ENCODE results near the gene KRT17.
"Not testable (repeated sequence)": the region's sequence is repeated elsewhere in the genome, so short reads cannot be mapped to it uniquely, and the experiment has no call there.

KRT17 gene

DNA sequence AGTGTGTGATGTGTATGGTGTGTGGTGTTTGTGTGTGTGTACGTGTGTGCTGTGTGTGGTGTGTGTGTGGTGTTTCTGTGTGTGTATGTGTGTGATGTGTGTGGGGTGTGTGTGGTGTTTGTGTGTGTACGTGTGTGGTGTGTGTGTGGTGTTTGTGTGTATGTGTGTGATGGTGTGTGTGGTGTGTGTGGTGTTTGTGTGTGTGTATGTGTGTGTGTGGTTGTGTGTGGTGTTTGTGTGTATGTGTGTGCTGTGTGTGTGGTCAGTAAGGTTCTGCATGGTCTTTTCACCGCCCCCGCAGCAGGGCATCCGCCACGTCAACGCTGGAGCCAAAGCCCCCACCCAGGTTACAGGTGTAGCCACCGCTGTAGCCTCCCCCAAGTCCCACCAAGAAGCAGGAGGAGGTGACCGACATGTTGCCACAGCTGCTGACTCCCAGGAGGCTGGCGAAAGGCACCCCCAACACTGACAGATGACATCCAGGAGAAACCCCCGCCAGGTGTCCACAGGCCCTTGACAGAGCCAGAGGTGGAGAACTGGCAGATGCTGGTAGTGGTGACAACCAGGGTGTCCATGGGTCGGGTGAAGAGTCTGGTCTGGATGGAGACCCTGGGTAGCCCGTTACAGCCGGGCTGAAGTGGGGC is 9.3 kb upstream of the KRT17 start:
- DNase-seq = no peak

DNA sequence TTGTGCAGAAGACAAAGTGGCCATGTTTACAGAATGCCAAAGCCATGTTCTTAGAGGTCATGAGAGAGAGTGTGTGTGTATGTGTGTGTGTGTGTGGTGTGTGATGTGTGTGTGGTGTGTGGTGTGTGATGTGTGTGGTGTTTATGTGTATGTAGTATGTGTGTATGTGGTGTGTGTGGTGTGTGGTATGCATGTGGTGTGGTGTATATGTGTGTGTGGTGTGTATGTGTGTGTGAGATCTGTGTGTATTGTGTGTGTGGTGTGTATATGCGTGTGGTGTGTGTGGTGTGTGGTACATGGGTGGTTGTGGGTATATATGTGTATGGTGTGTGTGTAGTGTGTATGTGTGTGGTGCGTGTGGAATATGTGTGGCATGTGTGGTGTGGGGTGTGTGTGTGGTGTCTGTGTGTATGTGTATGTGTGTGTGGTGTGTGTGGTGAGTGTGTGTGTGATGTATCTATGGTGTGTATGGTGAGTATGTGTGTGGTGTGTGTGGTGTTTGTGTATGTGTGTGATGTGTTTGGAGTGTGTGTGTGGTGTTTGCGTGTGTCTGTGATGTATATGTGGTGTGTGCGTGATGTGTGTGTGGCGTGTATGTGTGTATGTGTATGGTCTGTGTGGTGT is 8.2 kb upstream of the KRT17 start:
- DNase-seq = no peak

DNA sequence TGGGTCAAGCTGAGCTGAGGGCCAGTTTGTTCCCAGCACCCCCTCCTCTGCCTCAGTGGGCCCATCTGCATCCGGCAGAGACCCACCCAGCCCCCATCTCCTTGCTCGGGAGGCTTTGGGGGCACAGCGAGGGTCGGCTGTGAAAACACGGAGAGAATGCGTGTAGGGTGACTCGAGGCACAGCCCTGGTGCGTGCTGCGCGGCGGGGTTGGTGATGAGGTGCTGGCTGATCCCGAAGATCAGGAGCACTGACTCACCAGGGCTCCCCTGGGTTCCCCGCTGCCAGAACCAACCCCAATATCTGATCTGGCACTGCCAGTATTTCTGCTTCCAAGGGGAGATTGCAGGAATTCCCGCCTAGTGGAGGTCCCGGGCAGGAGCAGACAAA is 7.5 kb upstream of the KRT17 start:
- DNase-seq = no peak

DNA sequence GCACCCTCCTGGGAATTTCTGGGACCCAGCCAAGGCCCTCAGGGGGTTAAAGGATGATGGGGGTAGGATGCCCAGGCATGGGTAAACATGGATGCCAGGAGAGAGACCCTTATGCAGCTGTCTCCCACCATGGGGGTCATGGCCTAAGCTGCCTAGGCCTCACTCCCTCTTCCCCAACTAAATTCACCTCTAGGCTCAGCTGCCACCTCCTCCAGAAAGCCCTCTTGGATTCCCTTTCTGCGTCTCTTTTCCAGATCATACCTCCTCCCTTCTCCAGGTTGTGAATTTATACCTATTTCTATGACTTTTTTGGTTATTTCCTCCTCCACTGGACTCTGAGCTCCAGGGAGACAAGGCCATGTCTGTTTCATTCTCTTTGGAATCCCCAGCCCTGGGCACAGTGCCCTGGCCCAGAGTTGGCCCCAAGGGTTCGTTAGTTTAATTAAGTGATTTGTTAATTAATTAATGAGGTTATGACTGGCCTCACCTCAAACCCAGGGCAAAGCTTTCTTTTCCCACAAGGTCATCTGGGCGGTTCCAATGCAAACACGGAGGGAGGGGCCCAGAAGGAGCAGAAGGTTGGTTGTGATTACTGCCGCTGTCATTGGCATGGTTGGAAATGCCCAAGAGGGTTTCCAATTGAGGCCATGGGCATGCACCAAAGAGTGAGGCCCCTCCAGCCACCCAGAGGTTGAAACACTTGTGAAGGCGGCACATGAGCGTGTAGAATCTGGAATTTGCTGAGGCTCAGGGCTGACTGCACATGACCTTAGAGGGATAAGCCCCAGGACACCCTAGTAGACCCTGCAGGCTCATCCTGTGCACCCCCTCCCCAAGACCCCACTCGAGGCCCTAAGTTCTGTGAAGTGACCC is 6.9 kb upstream of the KRT17 start:
- no peak for DNase-seq

DNA sequence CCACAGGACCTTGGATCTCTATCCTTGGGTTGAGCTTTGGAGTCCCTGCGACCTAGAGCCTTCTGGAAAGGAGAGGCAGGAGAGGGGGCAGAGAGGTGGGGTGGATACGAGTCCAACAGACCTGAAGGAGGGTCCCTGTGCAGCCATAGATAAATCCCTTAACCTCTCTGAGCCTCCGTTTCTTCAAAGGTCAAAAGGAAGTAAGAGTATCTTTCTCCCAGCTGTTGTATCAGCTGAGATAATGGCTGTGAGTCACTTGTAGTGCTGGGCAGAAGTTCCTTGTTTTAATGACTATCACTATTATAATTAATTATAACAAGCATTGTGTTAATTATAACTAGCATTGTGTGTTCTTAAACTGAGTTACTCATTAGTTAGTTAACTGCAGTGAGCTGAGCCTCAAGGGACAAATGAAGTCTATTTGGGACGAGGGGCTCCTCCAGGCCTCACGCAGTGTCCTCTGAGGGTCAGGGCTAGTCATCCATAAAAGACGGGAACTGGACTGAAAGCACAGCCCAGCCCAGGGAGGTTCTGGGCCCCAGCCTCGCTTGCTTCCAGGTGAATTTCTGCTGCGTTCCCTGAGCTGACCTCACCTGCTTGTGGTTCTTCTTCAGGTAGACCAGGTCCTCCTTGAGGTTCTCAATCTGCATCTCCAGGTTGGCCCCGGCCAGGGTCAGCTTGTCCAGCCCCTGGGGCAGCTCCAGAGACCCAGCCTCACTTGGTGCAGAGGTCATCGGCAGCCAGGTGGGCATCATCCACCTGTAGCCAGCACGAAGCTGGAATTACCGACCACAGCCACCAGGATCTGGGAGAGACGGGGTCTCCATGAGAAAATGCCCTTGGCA is 5.7 kb upstream of the KRT17 start:
- DNase-seq = no peak

DNA sequence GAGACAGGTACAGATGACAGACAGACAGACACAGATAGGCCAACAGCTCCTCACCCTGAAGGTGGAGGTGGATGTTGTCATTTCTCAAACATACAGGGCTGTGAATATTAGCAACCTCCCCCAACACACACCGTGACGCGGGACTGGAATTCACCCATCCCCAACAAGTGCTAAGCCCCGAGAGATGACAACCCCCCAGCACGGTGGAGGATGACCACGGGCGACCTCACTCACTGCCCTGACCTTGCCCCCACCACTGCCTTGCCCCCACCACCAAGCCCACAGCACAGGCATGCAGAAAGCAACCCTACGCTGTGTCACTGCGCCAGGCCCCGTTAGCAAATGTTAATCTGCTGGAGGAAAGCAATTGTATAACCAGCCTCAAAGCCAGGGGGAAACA is 4.9 kb upstream of the KRT17 start:
- DNase-seq = no peak

DNA sequence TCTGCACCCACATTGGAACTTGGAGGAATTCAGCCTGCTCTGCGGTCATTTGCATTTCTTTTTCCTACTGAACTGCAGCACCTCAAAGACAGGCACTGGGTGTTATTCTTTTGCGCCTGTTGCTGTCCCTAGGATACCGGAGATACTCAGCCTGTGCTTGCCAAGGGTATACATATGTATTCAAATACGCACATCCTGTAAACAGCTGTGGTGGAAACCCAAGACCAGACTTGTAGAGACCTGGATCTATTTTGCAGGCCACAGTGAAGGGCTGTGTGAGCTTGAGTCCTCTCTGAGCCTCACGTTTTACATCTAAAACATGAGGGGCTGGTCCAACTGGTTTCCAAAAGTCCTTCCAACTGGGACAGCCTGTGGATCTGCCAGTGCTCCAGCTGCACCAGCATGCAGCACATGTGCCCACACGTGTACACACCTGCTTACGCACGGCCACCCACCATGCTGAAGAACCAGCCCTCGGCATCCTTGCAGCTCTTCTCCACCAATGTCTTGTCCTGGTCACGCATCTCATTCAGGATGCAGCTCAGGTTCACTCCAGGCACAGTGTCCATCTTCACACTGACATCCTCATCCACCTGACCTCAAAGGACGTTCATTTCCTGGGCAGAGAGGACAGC is 4.4 kb upstream of the KRT17 start:
- DNase-seq = not testable (repeated sequence)

DNA sequence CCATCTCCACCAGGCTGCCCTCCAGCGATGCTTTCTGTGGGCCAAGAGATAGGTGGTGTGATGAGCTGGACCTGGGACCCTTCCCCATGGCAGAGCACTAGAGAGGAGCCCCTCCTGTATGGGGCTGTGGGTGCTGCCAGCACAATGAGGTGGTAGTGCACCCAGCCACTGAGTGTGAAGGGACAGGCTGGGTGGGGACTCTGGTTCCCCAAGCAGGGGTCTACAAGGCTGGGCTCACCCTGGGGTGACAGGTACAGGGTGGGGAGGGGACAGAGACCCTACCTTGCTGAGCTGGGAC is 3.6 kb upstream of the KRT17 start:
- not testable (repeated sequence) for DNase-seq

DNA sequence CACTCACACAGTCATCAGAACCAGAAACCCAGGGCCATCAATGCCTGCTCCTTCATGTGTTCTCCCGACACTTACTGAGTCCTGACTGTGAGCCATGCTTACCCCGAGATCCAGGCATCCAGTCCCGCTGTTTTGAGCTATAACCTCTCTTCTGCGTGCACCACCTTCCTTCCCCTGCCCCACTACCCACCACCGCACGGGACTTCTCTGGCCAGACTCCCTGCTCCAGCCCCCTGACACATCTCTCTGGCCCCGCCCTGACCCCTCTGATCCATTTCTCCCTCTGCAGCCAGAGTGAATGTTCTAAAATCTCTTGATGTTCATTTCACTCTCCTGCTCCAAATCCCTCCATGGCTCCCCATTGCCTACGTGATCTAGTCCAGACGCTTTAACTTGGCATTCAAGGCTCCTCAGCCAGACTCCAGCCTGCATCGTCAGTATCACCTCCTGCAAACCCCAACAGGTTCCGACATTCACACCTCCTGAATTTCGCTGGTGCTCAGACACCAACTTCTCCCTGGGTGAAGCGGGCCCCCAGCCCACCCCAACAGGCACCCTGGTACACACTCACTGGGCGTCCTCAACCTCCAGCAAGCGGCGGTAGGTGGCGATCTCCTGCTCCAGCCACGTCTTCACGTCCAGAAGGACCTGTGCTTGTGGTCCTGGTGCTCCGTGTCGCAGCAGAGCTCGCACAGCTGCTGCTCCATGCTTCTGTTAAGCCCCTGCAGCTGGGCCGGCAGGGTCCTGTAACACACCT is 3.1 kb upstream of the KRT17 start:
- DNase-seq = no peak

DNA sequence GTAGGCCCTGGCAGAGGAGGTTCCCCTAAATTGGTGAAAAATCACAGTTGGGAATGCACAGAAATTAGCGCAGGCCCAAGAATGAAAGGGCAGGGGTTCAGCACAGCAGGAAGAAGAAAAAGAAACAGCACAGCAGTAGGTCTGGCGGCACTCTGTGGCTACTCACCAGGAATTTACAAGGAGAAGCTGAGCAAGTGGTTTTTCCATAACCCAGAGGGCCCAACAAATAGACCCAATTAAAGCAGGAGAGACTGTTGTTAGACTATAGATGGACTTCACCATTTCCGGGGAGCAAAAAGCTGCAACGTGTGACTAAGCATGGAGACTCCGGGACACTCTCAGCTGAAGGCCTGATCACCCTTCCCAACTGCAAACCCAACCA is 2.5 kb upstream of the KRT17 start:
- not testable (repeated sequence) for DNase-seq

DNA sequence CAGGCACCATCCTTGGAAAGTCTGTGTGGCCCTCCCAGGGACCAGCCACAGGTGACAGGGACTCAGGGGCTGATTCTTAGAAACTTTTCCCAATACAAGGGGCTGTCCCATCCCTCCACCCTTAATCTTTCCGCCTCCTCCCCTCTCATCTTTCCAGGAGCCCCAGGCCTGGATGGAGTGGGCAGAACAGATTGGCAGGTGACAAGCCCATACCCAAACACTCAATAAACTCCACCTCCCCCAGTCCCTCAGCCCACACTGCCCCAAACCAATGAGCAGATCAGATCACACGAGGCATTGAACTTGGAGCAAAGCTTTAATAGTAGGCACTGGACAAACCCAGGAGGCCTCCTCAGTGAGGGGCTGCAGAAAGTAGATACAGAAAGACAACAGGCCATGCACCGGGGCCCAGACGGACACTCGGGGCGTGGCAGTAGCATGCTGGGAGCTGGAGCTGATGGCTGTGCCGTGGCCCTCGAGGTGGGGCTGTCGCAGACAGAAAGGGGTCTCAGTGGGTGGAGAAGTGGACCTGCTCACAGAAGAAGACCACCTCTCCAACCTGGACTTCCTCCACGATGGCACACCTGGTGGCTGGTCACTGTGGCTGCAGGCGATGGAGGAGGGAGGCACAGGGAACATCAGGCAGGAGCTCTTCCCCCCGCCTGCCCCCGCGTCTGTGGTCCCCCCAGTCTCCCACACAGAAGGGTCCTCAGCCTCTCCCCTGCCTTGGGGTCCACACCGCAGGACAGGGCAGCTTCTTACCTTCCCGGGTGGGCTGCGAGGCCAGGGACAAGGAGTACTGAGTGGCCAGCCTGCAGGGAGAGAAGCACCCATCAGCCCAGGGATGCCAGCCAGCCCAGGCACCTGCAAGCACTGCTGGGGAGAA is 1.9 kb upstream of the KRT17 start:
- not testable (repeated sequence) for DNase-seq

DNA sequence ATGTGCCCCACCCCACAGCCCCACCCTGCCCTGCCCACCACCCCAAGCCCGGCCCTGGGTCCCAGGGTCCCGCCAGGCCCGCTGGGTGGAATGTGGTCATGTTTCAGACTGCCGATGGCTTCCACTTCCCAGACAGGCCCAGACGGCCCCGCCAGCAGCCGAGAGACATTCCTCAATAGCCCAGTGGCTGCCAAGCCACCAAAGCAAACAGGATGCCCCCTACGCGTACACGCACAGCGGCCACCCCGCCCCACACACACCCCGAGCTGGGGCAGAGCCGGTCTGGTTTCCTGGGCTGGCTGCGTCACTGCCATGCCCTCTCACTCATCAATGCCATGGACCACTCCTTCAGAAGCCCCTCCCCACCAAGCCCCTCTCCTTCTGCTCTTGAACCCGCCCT is 1.2 kb upstream of the KRT17 start:
- DNase-seq = no peak

DNA sequence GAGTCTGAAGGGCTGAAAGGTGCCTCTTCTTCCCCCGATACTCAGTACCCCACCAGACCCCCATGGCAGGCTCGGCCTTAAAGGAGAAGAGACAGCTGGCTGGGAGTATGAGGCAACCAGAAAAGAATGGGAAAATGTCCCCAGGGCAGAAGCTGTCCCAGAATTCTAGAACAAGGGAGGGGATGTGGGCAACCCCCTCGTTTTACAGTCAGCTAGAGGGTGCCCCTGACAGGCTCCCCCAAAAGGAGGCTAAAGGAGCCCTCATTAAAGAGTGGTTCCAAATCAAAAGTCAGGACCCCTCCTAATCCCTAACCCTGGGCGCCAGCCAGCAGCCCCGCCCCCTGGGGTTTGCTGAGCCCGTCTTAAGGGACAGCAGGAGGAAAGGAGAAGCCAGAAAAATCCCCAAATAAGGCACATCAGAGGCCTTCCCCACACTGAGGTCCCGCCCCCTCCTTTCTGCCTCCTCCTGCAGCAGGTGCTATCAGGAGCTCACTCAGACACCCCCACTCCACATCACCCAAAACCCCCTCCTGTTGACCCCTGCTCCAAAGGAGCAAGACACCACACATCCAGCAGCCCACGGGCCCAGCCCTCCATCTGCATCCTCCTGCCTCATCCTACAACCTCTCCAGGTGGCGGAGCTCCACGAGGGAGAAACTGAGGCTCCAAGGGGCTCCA is 1.1 kb downstream of the KRT17 start:
- DNase-seq = not testable (repeated sequence)

DNA sequence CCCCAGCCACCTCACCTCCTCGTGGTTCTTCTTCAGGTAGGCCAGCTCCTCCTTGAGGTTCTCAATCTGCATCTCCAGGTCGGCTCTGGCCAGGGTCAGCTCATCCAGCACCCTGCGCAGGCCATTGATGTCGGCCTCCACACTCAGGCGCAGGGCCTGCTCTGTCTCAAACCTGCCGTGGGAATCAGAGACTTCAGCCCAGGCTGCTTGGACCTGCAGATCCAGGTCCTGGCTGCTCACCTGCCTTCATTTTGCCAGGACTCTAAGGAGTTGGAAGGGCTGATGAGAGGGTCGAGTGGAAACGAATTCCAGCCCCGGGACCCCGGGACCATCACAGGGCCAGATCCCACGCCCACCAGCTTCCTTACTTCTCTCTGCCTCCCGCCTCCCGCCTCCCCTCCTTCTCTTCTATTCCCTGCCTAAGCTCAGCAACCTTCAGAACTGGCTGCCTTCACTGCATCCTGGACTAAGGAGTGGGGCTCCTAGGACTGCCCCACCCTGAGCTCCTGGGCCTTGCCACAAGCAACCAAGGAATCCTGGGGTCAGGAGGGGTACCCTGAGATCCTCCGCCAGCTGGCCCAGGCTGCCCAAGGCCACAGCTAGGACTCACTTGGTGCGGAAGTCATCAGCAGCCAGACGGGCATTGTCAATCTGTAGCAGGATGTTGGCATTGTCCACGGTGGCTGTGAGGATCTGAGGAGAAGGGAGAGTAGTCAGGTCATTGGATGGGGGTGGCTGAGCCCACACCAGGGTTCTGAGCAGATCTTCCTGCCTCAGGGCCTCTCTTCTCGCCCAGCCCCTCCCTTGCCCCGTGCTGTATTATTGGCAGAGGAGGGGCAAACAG is 1.8 kb downstream of the KRT17 start:
- not testable (repeated sequence) for DNase-seq

DNA sequence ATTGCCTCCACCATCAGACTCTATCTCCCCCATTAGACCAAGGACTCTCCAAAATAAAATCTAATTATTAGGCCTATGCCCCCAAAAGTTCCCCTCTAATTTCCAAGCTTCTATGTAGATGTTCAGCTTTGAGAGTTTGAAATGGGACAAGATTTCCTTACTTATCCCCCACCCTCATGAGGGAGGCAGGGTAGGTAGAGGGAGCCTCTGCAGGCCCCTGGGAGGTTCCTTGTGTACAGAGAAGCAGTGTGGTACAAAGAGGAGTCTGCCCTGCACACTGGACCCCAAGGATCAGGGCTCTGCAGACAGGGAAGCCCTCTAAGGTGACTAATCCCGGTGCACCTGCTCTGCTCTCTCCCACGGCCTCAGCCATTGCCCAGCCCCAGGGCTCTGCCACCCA is 2.5 kb downstream of the KRT17 start:
- no peak for DNase-seq

DNA sequence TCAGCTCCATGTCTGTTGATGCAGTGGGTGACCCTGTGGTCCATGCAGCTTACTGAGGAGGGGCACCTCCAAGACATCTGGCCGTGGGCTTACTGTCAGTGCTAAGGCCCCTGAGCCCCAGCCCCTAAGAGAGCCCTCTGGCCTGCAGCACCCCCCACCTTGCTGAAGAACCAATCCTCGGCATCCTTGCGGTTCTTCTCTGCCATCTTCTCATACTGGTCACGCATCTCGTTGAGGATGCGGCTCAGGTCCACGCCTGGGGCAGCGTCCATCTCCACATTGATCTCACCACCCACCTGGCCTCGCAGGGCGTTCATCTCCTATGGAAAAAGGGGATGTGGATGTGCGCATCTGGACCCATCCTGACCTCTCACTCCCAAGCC is 2.9 kb downstream of the KRT17 start:
- DNase-seq = not testable (repeated sequence)

DNA sequence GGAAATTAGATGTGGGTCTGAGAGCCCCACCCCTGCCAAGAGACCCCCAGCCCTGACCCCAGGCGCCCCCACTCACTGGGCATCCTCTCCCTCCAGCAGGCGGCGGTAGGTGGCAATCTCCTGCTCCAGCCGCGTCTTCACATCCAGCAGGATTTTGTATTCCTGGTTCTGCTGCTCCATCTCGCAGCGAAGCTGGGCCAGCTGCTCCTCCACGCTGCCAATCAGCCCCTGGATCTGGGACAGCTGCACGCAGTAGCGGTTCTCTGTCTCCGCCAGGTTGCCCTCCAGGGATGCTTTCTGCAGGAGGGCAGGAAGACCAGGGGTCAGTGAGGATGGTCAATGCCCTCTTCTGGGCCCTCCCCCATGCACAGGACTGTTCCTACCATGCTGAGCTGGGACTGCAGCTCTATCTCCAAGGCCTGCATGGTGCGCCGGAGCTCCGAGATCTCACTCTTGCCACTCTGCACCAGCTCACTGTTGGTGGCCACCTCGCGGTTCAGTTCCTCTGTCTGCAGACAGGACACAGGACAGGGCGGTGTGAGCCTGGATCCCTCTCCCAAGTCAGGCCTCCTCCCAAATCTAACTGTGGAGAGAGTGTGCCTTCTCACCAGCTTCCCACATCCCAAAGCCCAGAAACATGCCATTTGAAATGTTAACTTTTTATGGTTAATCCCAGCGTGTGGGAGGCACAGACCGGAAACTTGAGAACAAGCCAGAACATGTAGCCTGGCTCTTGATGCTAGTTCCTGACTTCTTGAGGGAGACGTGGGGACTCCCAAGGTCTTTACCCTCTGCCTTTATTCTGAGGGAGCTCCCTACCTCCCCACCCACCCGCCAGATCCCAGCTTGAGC is 3.6 kb downstream of the KRT17 start:
- no peak for DNase-seq

DNA sequence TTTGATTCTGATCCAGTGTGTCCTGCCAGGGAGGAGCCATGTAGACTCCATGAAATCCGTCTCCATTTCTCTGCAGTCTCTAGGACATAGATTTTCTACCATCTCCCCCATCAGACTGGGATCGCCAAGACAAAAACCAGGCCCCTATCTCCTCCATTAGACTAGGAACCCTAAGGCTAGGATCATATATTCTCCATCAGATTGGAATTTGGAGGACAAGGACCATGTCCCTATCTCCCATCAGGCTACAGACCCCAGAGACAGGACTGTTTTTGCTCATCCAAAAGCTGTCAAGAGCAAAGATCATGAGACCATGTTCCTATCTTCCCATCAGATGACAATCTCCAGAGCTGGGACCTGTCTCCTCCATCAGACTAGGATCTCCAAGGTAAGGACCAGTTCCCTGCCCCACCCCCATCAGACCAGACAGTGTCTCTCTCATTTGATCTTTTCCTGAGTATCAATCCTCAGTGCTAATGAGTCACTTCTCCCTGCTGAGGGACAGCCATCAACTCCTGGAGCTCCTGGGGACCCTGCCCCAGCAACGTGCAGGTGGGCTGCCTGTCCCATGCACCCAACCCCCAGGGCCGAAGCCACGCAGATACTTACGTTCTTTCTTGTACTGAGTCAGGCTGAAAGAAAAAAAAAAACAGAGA is 4.3 kb downstream of the KRT17 start:
- DNase-seq = not testable (repeated sequence)
